Measurements from ENCODE around the gene PTER. TPM values are rescaled to one million over a fixed set of nuclear protein-coding genes. Genes with fewer than 3 reads are reported as not detected.

PTER gene
- total RNA-seq, 2 experiments from 2014 or later = 8.2 to 9.7 TPM

- ATAC-seq (ENCODE audit: poor library complexity) (no peak), DNase-seq (peak in 3 of 14 experiments; percentile 15 to 40 (median 21))
- Mint-ChIP-seq H3K27ac (no peak overlapping the region), H3K4me3 (no peak overlapping the region), H3K27me3 (no peaks in the 10 kb centered on the region), H3K36me3 (ENCODE audit: low read depth) (peaks cover 17% of the 10 kb centered on the region), H3K4me1 (ENCODE audit: low read depth) (peaks cover 20% of the 10 kb centered on the region), H3K9me3 (no peaks in the 10 kb centered on the region)
- intact Hi-C loops (cut with DNase I, micrococcal nuclease) = no loop called here
- Histone ChIP-seq H3K36me3 (ENCODE audit: insufficient read depth, low read length) (peaks cover 5% of the 10 kb centered on the region), H3K27me3 (ENCODE audit: control insufficient read depth in 1 of 2, insufficient read depth in 2 of 2, low read length in 2 of 2) (no peaks in the 10 kb centered on the region), H3K4me1 (ENCODE audit: insufficient read depth, low read length) (no peaks in the 10 kb centered on the region), H3K4me3 (ENCODE audit: low read length) (no peak overlapping the region), H3K27ac (ENCODE audit: low read depth in 1 of 2, low read length in 2 of 2) (no peak overlapping the region), H3K9me3 (ENCODE audit: control insufficient read depth in 1 of 2, insufficient read depth in 1 of 2, low read length in 2 of 2) (no peaks in the 10 kb centered on the region)
- POLR2A ChIA-PET = no interaction called here
- CTCF ChIA-PET = no interaction called here
- TF ChIP-seq, protein P1, sequence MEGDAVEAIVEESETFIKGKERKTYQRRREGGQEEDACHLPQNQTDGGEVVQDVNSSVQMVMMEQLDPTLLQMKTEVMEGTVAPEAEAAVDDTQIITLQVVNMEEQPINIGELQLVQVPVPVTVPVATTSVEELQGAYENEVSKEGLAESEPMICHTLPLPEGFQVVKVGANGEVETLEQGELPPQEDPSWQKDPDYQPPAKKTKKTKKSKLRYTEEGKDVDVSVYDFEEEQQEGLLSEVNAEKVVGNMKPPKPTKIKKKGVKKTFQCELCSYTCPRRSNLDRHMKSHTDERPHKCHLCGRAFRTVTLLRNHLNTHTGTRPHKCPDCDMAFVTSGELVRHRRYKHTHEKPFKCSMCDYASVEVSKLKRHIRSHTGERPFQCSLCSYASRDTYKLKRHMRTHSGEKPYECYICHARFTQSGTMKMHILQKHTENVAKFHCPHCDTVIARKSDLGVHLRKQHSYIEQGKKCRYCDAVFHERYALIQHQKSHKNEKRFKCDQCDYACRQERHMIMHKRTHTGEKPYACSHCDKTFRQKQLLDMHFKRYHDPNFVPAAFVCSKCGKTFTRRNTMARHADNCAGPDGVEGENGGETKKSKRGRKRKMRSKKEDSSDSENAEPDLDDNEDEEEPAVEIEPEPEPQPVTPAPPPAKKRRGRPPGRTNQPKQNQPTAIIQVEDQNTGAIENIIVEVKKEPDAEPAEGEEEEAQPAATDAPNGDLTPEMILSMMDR (IDR thresholded peaks at IDR 0.05) = no peak
Observed at GRCh38 chr10:16470747-16471146, 33.9 kb downstream of the PTER start.

DNA sequence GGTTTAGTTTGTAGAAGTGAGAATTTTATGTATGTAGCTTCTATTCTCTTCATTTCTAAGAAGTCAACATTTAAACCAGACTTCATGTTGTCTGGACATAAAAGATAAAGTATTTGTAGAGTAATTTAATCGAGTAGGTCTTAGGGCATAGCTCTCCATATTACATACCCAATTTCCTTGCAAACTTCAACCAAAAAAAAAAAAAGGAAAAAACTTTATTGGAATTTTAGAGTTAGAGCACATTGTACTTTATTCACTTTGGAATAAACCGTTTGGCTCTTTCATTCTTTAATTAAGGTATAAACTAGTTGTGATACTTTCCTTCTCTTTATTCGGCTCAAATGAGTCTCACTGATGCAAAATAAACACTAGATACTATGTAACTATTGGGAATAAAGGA lies 36.0 kb downstream of the PTER start:
- no peak overlapping the region for H3K4me3 Mint-ChIP-seq
- peaks cover 15% of the 10 kb centered on the region for H3K4me1 Mint-ChIP-seq (ENCODE audit: low read depth)
- ChIA-PET POLR2A (no interaction called here), CTCF (no interaction called here)
- H3K9me3 ChIP-seq (ENCODE audit: control insufficient read depth in 1 of 2, insufficient read depth in 1 of 2, low read length in 2 of 2) = no peaks in the 10 kb centered on the region
- TF ChIP-seq, protein P1 (IDR thresholded peaks at IDR 0.05) = no peak
- no peaks in the 10 kb centered on the region for H3K9me3 Mint-ChIP-seq
- H3K4me3 ChIP-seq (ENCODE audit: low read length) = no peak overlapping the region
- H3K27ac Mint-ChIP-seq = no peak overlapping the region
- no peaks in the 10 kb centered on the region for H3K27me3 Mint-ChIP-seq
- peaks cover 10% of the 10 kb centered on the region for H3K36me3 Mint-ChIP-seq (ENCODE audit: low read depth)
- no peaks in the 10 kb centered on the region for H3K4me1 ChIP-seq (ENCODE audit: insufficient read depth, low read length)
- no peak for DNase-seq
- no peak overlapping the region for H3K27ac ChIP-seq (ENCODE audit: low read depth in 1 of 2, low read length in 2 of 2)
- intact Hi-C loops (cut with DNase I, micrococcal nuclease) = no loop called here
- ATAC-seq (ENCODE audit: poor library complexity) = no peak
- peaks cover 3% of the 10 kb centered on the region for H3K36me3 ChIP-seq (ENCODE audit: insufficient read depth, low read length)
- H3K27me3 ChIP-seq (ENCODE audit: control insufficient read depth in 1 of 2, insufficient read depth in 2 of 2, low read length in 2 of 2) = no peaks in the 10 kb centered on the region

- DNase-seq = no peak
- H3K4me1 ChIP-seq (ENCODE audit: insufficient read depth, low read length) = no peaks in the 10 kb centered on the region
- no peak for ATAC-seq (ENCODE audit: poor library complexity)
- CTCF ChIA-PET = interaction anchor here (1.2 kb wide), 1 partner anchor 13 kb away, joined by 3 read pairs; no protein-coding TSS in a partner anchor
- no peaks in the 10 kb centered on the region for H3K27me3 Mint-ChIP-seq
- no peaks in the 10 kb centered on the region for H3K9me3 ChIP-seq (ENCODE audit: control insufficient read depth in 1 of 2, insufficient read depth in 1 of 2, low read length in 2 of 2)
- intact Hi-C loops (cut with DNase I, micrococcal nuclease) = no loop called here
- no peaks in the 10 kb centered on the region for H3K4me1 Mint-ChIP-seq (ENCODE audit: low read depth)
- TF ChIP-seq, protein P1 (IDR thresholded peaks at IDR 0.05) = no peak
- no peak overlapping the region for H3K27ac ChIP-seq (ENCODE audit: low read depth in 1 of 2, low read length in 2 of 2)
- POLR2A ChIA-PET = no interaction called here
- no peak overlapping the region for H3K27ac Mint-ChIP-seq
- H3K4me3 ChIP-seq (ENCODE audit: low read length) = no peak overlapping the region
- H3K36me3 Mint-ChIP-seq (ENCODE audit: low read depth) = no peaks in the 10 kb centered on the region
- H3K27me3 ChIP-seq (ENCODE audit: control insufficient read depth in 1 of 2, insufficient read depth in 2 of 2, low read length in 2 of 2) = no peaks in the 10 kb centered on the region
- H3K36me3 ChIP-seq (ENCODE audit: insufficient read depth, low read length) = no peaks in the 10 kb centered on the region
- no peaks in the 10 kb centered on the region for H3K9me3 Mint-ChIP-seq
- H3K4me3 Mint-ChIP-seq = no peak overlapping the region
Observed at GRCh38 chr10:16477757-16478156, 40.9 kb downstream of the PTER start.

Measured in CD4-positive, alpha-beta T cell (primary cell).